Epithelial cell of esophagus (primary cell): ENCODE data around the gene CNTNAP2.

ENCODE experiments used
- DNase-seq: peaks from one replicate; pipeline ENCODE4 v3.0.0; 2010; ENCODE audit warnings: low read depth
- H3K4me3 ChIP-seq: 2 replicates; pipeline ENCODE4 v1.5.1; 2011; ENCODE audit warnings: mild to moderate bottlenecking, low read length, control low read depth
- TF ChIP-seq, protein P1 (sequence below): IDR thresholded peaks from 2 replicates; pipeline ENCODE4 v1.5.1; 2011; ENCODE audit warnings: low read depth, mild to moderate bottlenecking, low read length, control low read depth, inconsistent platforms; ENCODE audit not compliant: insufficient read depth; ENCODE audit errors: missing control alignments

CNTNAP2 gene

DNA sequence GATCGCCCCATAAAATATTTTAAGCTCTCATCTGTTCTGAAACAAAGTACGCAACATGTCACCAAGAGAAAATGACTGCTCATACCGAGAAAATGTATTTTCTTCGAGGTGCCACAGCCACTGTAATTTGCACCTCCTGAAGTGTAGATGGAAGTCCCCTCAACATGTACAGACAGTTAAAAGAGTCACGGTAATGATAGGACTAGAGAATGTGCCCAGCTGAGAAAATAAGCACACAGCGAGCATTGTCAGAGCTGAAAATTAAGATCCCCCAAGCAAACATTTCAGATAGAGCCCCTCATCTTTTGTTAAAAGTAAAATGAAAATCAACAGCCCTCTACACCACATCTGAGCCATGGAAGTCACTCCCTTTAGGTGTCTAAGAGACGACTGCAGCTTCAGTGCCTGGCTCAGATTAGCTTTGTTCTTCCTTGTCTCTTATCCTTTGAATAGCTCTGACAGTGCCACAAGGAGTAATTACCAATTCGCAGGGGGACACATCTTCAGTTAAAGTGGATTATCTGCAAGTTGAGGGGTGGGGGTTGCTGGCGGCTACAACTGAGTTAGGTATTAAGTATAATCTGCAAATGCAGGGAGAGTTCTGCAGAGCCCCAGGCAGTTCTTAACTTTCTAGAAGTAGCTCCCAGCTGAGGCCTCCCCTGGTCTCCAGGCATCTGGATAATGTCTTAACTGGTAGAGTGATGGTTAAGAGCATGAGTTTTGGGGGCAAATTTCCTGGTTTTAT lies 2251.3 kb downstream of the CNTNAP2 start:
- TF ChIP-seq, protein P1, sequence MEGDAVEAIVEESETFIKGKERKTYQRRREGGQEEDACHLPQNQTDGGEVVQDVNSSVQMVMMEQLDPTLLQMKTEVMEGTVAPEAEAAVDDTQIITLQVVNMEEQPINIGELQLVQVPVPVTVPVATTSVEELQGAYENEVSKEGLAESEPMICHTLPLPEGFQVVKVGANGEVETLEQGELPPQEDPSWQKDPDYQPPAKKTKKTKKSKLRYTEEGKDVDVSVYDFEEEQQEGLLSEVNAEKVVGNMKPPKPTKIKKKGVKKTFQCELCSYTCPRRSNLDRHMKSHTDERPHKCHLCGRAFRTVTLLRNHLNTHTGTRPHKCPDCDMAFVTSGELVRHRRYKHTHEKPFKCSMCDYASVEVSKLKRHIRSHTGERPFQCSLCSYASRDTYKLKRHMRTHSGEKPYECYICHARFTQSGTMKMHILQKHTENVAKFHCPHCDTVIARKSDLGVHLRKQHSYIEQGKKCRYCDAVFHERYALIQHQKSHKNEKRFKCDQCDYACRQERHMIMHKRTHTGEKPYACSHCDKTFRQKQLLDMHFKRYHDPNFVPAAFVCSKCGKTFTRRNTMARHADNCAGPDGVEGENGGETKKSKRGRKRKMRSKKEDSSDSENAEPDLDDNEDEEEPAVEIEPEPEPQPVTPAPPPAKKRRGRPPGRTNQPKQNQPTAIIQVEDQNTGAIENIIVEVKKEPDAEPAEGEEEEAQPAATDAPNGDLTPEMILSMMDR, result no peak
- H3K4me3 ChIP-seq, result no peak overlapping the region
- DNase-seq, result no peak

DNA sequence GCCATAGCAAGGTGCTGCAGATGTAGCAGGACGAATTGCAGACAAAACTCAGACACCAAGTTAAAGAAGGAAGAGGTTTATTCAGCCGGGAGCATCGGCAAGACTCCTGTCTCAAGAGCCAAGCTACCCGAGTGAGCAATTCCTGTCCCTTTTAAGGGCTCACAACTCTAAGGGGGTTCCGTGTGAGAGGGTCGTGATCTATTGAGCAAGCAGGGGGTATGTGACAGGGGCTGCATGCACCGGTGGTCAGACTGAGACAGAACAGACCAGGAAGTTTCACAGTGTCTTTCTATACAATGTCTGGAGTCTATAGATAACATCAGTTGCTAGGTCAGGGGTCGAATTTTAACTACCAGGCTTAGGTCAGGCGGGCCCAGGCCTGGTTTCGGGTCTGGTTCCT lies 2252.0 kb downstream of the CNTNAP2 start:
- TF ChIP-seq, protein P1, result no peak
- DNase-seq, result no peak
- no peak overlapping the region for H3K4me3 ChIP-seq

DNA sequence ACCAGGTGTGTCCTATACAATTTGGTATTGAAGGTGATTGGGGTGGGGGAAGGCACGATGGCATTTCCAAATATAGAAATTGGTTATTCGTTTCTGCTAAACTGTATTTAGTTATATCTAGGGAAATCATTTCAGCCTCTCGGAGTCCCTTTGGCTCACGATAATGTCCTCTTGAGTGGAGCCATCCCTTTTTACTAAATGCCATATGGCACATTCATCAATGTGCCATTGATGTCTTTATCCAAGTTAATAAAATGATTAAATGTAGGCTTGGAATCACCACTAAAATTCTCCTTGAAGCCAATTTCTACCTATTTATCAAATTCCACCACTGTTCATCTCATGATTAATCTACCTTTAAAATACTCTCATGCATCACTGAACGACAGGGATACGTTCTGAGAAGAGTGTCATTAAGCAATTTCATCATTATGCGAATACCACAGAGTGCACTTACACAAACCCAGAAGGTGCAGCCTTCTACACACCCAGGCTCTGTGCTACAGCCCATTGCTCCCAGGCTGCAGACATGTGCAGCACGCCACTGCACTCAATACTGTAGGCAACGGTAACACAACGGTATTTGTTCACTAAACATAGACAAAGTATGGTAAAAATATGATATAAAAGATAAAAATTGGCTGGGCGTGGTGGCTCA lies 2254.8 kb downstream of the CNTNAP2 start:
- no peak overlapping the region for H3K4me3 ChIP-seq
- TF ChIP-seq, protein P1, result no peak
- DNase-seq, result no peak

DNA sequence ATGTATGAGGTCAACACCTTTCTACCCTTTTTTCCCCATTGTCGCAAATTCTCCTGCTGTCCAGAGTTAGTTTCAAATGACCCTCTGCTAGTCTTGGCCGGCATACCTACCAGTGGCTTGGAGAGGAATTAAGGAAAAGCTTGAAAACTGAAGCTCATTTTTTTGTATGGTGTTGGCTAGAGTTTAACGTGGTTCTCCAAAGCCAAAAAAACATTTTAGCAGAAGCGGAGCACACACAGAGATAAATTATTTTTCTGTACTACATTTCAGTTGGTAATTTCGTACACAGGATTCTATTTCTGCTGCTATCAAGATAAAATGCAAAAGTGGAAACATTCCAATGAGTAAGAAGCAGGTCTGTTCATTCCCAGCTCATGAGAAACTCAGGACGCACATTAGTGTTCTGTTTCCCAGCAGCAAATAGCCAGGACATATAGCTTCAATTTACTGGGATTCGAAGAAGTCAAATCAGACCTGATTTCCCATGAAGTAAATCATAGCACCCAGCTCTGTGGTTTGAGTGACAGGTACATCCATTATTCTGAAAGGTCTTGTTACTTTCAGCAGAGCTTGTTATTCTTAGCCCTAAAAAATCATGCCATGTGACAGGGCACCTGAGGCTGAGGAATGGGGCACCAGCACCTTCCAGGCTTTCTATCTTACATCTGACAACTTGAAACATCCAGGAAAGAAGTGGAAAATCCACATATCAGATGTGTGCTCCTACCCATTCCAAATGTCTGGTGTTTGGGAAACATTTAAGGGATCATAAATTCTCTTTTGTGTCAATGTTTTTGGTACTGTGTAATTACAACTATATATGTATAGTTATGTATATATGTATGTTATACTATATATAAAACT lies 2258.0 kb downstream of the CNTNAP2 start:
- TF ChIP-seq, protein P1, result no peak
- no peak for DNase-seq
- no peak overlapping the region for H3K4me3 ChIP-seq

DNA sequence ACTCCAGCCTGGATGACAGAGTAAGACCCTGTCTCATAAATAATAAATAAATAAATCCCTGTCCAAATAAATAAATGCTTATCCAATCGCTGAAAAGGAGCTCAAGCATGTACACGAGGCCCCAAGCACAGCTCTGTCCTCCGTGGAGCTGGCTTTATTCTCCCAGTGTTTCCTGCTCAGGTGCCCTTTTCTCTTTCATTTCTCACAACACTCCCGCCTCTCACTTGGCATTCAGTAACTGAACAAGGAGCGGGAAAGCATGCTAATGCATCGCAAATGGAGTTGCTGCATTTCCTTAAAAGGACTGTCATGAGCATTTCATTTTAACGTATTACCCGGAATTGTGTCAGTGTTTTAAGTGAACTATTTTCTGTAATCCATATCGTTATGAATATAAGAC lies 2263.1 kb downstream of the CNTNAP2 start:
- no peak for DNase-seq
- H3K4me3 ChIP-seq, result no peak overlapping the region
- TF ChIP-seq, protein P1, result no peak

DNA sequence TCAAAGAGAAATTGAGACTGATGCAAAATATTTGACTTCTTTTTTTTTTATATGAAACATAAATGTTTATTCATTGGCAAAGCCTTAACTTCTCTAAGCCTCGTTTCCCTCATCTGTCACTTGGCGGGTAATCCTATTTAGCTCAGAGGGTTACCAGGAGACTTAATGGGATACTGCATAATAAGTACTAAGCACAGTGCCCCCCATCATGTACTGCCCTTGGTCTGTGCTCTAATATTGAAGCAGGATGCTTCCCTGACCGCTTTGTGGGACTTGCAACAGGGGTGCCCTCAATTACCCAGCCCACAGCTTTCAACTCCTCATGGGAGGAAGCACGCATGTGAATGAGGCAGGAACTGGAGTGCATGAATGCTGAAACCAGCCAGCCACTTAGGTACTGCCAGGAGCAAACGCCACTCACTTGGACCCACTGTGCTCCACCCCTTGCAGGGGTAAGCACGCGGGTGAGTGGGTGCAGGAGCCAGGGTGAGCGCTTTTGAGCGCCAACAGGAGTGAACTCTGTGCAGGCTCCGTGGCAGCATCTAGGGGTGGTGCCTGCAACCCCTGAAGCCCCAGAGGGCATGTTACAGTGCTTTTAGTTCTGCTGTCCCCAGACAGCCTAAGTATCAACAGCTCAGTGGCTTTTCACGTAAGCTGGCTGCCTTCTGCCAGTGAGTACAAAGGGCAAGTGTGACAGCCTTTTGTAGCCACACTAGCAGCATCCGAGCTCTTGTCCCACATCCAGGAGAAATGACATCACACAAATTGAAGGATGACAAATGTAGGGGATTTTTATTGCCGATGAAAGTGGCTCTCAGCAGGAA lies 2264.2 kb downstream of the CNTNAP2 start:
- H3K4me3 ChIP-seq, result no peak overlapping the region
- DNase-seq, result no peak
- TF ChIP-seq, protein P1, result no peak
